Trophoblast cell (in vitro differentiated cells and primary cell): ENCODE measurements around the gene ASPSCR1.
A peak's percentile ranks its signal among the peaks of the same experiment; 100 is the strongest.

Experiments used
- DNase-seq, 2 donors: peaks; one replicate each; pipeline ENCODE4 v3.0.0-alpha.2; 2016
- H2AFZ ChIP-seq: 2 replicates; pipeline ENCODE4 v1.6.1; 2013; ENCODE audit warnings: low read length, moderate library complexity, mild to moderate bottlenecking; ENCODE audit not compliant: insufficient read depth, poor library complexity
- H2AK5ac ChIP-seq: 2 replicates; pipeline ENCODE4 v1.6.1; 2013; ENCODE audit warnings: mild to moderate bottlenecking, low read length
- H2BK120ac ChIP-seq: 2 replicates; pipeline ENCODE4 v1.6.1; 2013; ENCODE audit warnings: low read length, mild to moderate bottlenecking, moderate library complexity; ENCODE audit not compliant: insufficient read depth, poor library complexity
- H2BK12ac ChIP-seq: 2 replicates; pipeline ENCODE4 v1.6.1; 2013; ENCODE audit warnings: mild to moderate bottlenecking, low read length, moderate library complexity
- H2BK5ac ChIP-seq: 2 replicates; pipeline ENCODE4 v1.6.1; 2013; ENCODE audit warnings: low read length, low read depth, moderate library complexity, mild to moderate bottlenecking; ENCODE audit not compliant: poor library complexity
- H3K14ac ChIP-seq: 2 replicates; pipeline ENCODE4 v1.6.1; 2013; ENCODE audit warnings: mild to moderate bottlenecking, low read length
- H3K18ac ChIP-seq: 2 replicates; pipeline ENCODE4 v1.6.1; 2013; ENCODE audit warnings: mild to moderate bottlenecking, low read length
- H3K23ac ChIP-seq: 2 replicates; pipeline ENCODE4 v1.6.1; 2013; ENCODE audit warnings: low read length
- H3K27ac ChIP-seq: 2 replicates; pipeline ENCODE4 v1.5.1; 2013; ENCODE audit warnings: low read depth, mild to moderate bottlenecking, inconsistent platforms, low read length, moderate library complexity
- H3K27me3 ChIP-seq: 2 replicates; pipeline ENCODE4 v1.6.1; 2013; ENCODE audit warnings: inconsistent platforms, mild to moderate bottlenecking, low read length, moderate library complexity; ENCODE audit not compliant: insufficient read depth
- H3K36me3 ChIP-seq, 2 experiments: 1 replicate in 1 of 2; 2 replicates in 1 of 2; pipeline ENCODE4 v1.6.1; 2013; ENCODE audit warnings: low read length in 2 of 2, mild to moderate bottlenecking in 2 of 2, moderate library complexity in 1 of 2; ENCODE audit not compliant: insufficient read depth in 2 of 2, control insufficient read depth in 1 of 2
- H3K4ac ChIP-seq: 2 replicates; pipeline ENCODE4 v1.6.1; 2013; ENCODE audit warnings: low read depth, mild to moderate bottlenecking, low read length, moderate library complexity
- H3K4me1 ChIP-seq, 2 experiments: 1 replicate in 1 of 2; 2 replicates in 1 of 2; pipeline ENCODE4 v1.6.1; 2013; ENCODE audit warnings: low read length in 2 of 2, mild to moderate bottlenecking in 2 of 2, moderate library complexity in 1 of 2; ENCODE audit not compliant: insufficient read depth in 2 of 2, control insufficient read depth in 1 of 2
- H3K4me2 ChIP-seq: 2 replicates; pipeline ENCODE4 v1.6.1; 2013; ENCODE audit warnings: inconsistent platforms, mild to moderate bottlenecking, low read length, moderate library complexity
- H3K4me3 ChIP-seq: 2 replicates; pipeline ENCODE4 v1.5.1; 2013; ENCODE audit warnings: mild to moderate bottlenecking, low read depth, low read length, inconsistent platforms
- H3K79me1 ChIP-seq: one replicate; pipeline ENCODE4 v1.6.1; 2013; ENCODE audit warnings: low read length
- H3K79me2 ChIP-seq: 2 replicates; pipeline ENCODE4 v1.6.1; 2013; ENCODE audit warnings: low read length, mild to moderate bottlenecking; ENCODE audit not compliant: control insufficient read depth, insufficient read depth, poor library complexity
- H3K9ac ChIP-seq: 2 replicates; pipeline ENCODE4 v1.6.1; 2013; ENCODE audit warnings: mild to moderate bottlenecking, low read length
- H3K9me3 ChIP-seq: 2 replicates; pipeline ENCODE4 v1.6.1; 2013; ENCODE audit warnings: low read depth, mild to moderate bottlenecking, control low read depth, inconsistent platforms, low read length; ENCODE audit not compliant: insufficient read depth
- H4K12ac ChIP-seq: 2 replicates; pipeline ENCODE4 v1.6.1; 2013; ENCODE audit warnings: low read depth, mild to moderate bottlenecking, low read length, moderate library complexity
- H4K8ac ChIP-seq: 2 replicates; pipeline ENCODE4 v1.6.1; 2013; ENCODE audit warnings: low read depth, mild to moderate bottlenecking, low read length, moderate library complexity
- H4K91ac ChIP-seq: one replicate; pipeline ENCODE4 v1.6.1; 2013; ENCODE audit warnings: low read depth, mild to moderate bottlenecking, low read length, moderate library complexity
- WGBS: extraction: QIAGEN DNeasy Blood & Tissue Kit; methylation state at CpG from one replicate; pipeline ENCODE4 v1.1.7; 2013; ENCODE audit warnings: missing lambda C conversion rate; ENCODE audit not compliant: insufficient read length, insufficient coverage; ENCODE audit errors: extremely low coverage; 5-methylcytosine and 5-hydroxymethylcytosine counted together

The ASPSCR1 gene

DNA sequence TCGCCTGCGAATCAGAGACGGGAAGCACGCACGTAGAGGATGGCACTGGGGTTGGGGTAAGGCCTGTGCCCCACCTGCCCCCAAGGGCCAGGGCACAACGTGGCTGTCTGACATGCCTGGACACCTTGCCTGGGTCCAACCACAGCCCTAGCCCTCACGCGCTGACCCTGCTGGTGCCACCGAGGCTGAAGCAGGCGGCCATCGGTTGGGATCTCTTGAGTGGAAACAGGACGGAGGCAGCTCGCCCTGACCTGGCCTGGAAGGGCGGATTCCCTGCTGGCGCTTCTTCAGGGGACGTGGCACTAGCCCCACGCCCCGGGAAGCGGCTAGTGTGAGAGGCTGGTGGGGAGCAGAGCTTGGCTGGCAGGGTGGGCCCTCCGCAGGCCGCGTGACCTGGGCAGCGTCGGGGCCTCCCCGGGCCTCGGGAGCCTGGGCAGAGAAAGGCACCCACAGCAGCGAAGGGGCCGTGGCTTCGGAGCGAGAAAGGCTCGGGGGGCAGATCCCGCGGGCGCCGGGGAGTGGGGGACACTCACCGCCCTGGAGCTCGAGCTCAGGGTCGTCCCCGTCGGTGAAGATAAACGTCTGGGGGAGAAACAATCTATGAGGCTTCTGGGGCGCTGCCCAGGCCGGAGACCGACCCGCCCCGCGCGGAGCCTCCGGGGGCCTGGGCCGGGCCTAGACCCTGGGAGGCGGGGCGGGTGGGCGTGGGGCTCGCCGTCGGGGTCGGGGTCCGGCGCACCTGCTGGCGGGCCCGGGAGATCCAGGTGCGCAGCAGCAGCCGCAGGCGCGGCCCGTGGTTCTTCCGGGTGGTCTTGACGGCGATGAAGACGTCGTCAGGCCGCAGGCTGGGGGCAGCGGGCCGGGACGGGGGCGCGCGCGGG, 73.6 kb downstream of the ASPSCR1 start:
- H3K27ac ChIP-seq = no peak overlapping the region

DNA sequence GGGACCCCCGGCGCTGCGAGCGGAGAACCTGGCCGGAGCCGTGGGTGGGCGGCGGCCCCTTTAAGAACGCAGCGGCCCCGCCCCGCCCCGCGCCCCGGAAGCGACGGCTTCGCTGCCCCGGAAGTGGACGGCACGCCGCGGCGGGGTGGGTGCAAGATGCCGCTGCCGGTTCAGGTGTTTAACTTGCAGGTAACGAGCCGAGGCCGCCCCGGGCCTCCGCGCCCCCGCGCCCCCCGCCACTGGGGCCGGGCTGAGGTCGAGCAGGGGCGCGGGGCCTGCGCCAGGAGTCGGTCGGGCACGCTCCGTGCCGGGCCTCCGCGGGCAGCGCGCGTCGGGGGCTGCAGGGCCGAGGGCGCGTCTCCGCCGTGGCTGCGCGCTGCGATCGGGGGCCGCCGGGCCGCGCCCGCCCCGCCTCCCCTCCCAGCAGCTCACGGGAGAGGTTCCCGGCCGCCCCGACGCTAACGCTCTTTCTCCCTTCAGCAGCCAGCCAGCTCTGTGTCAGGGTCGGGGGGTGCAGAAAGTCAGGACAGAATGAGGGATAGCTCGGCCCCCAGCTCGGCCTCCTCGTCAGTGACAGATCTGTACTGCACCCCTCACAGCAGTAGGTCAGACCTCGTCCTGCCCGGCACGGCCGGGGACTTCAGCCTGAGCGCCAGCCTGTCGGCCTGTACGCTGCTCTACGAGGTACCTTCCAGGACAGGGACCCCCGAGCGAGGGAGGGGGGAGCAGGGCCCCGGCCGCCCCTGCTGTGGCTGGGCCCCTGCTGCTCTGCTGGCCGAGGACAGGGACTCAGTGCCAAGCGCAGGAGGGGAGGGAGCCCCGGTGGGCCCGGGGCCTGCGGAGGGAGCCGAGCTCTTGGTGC, 74.6 kb downstream of the ASPSCR1 start, which contains the start of the genes GPS1 and RFNG:
Gene GPS1, plus strand, starts transcription at position 123 of the 862 bp plus-strand sequence. Its CDS starts 34 bp downstream, at position 157.
Gene RFNG, minus strand, starts transcription at position 36 of the 862 bp plus-strand sequence. CDS start 45 bp downstream, outside the sequence.
- H3K27me3 ChIP-seq = no peaks in the 10 kb centered on the region
- no CpG with 5 or more reads among the region's 94 CpGs for WGBS
- no peak within 1 kb of the TSS for H3K23ac ChIP-seq
- H3K27ac ChIP-seq = no peak within 1 kb of the TSS
- peak within 1 kb of the TSS; percentile 100 for H3K4me2 ChIP-seq
- no peak within 1 kb of the TSS for H2BK5ac ChIP-seq
- H4K8ac ChIP-seq = peak within 1 kb of the TSS; percentile 87
- H3K79me1 ChIP-seq = peaks cover 4% of the 10 kb centered on the region
- peak within 1 kb of the TSS; percentile 78 for H2AFZ ChIP-seq
- peaks cover 9% of the 10 kb centered on the region for H3K79me2 ChIP-seq
- peak within 1 kb of the TSS; percentile 62 for H3K4ac ChIP-seq
- peak within 1 kb of the TSS; percentile 49 for H4K12ac ChIP-seq
- H3K14ac ChIP-seq = peak within 1 kb of the TSS; percentile 82
- peak within 1 kb of the TSS; percentile 53 for H3K18ac ChIP-seq
- peaks cover 14 to 15% of the 10 kb centered on the region in 2 experiments for H3K4me1 ChIP-seq
- H3K36me3 ChIP-seq = peaks cover 66 to 71% of the 10 kb centered on the region in 2 experiments
- H3K9ac ChIP-seq = peak within 1 kb of the TSS; percentile 91
- H2BK120ac ChIP-seq = peak within 1 kb of the TSS; percentile 17
- peak within 1 kb of the TSS; percentile 86 for H3K4me3 ChIP-seq
- H3K9me3 ChIP-seq = peaks cover 7% of the 10 kb centered on the region
- H2AK5ac ChIP-seq = peak within 1 kb of the TSS; percentile 73
- no peak within 1 kb of the TSS for H2BK12ac ChIP-seq
- peak; percentile 49 to 69 for DNase-seq
- H4K91ac ChIP-seq = peak within 1 kb of the TSS; percentile 41

More for the DNA sequence above, 73.6 kb downstream of the ASPSCR1 start:
- Histone ChIP-seq H3K4me1 (peaks cover 14 to 15% of the 10 kb centered on the region in 2 experiments), H2BK12ac (no peak overlapping the region), H4K91ac (peak overlapping the region; percentile 12), H2BK5ac (no peak overlapping the region), H3K4me2 (peak overlapping the region; percentile 74), H3K4me3 (peak overlapping the region; percentile 86), H3K9me3 (peaks cover 8% of the 10 kb centered on the region), H2AFZ (peak overlapping the region; percentile 9), H3K27me3 (no peaks in the 10 kb centered on the region), H3K36me3 (peaks cover 59 to 64% of the 10 kb centered on the region in 2 experiments), H2BK120ac (peak overlapping the region; percentile 17), H3K4ac (peak overlapping the region; percentile 50), H3K79me2 (peaks cover 9% of the 10 kb centered on the region), H3K9ac (peak overlapping the region; percentile 70), H4K12ac (peak overlapping the region; percentile 3), H3K14ac (peak overlapping the region; percentile 82), H3K79me1 (peaks cover 4% of the 10 kb centered on the region), H4K8ac (peak overlapping the region; percentile 18), H3K23ac (no peak overlapping the region), H2AK5ac (peak overlapping the region; percentile 3), H3K18ac (peak overlapping the region; percentile 52)
- no peak for DNase-seq
- no CpG with 5 or more reads among the region's 79 CpGs for WGBS

GRCh38 chr17:82052638-82053059, 75.2 kb downstream of the ASPSCR1 start:
- H2BK120ac ChIP-seq = no peak overlapping the region
- H3K4me2 ChIP-seq = peak overlapping the region; percentile 100
- H3K18ac ChIP-seq = no peak overlapping the region
- no peak for DNase-seq
- H3K27ac ChIP-seq = no peak overlapping the region
- no peak overlapping the region for H2BK12ac ChIP-seq
- H3K4me3 ChIP-seq = peak overlapping the region; percentile 86
- H3K4me1 ChIP-seq = peaks cover 14 to 15% of the 10 kb centered on the region in 2 experiments
- H2AK5ac ChIP-seq = no peak overlapping the region
- no peak overlapping the region for H2AFZ ChIP-seq
- H3K9me3 ChIP-seq = peaks cover 4% of the 10 kb centered on the region
- H3K9ac ChIP-seq = peak overlapping the region; percentile 91
- H3K14ac ChIP-seq = no peak overlapping the region
- H3K4ac ChIP-seq = peak overlapping the region; percentile 62
- no peaks in the 10 kb centered on the region for H3K27me3 ChIP-seq
- peak overlapping the region; percentile 49 for H4K12ac ChIP-seq
- H3K36me3 ChIP-seq = peaks cover 66 to 71% of the 10 kb centered on the region in 2 experiments
- no peak overlapping the region for H3K23ac ChIP-seq
- no CpG with 5 or more reads among the region's 19 CpGs for WGBS
- H4K8ac ChIP-seq = no peak overlapping the region
- H2BK5ac ChIP-seq = no peak overlapping the region
- peaks cover 9% of the 10 kb centered on the region for H3K79me2 ChIP-seq
- H4K91ac ChIP-seq = no peak overlapping the region
- H3K79me1 ChIP-seq = peaks cover 4% of the 10 kb centered on the region

DNA sequence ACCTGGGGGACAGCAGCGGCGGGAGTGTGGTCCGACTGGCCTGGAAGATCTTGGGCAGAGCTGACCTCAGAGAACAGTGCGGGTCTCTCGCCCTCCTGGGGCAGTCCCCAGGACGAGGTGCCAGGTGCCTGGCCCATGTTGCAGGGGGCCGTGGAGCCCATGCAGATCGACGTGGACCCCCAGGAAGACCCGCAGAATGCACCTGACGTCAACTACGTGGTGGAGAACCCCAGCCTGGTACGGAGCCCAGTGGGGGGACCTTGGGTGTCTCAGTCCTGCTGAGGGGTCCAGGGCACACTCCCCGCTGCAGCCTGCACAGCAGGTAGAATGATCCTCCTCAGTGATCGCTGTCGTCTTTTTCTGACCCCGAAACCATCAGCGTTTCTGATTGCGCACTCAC, 75.7 kb downstream of the ASPSCR1 start:
- Histone ChIP-seq H3K36me3 (peaks cover 66 to 71% of the 10 kb centered on the region in 2 experiments), H2BK120ac (no peak overlapping the region), H2AFZ (no peak overlapping the region), H3K4me2 (peak overlapping the region; percentile 100), H2AK5ac (no peak overlapping the region), H3K4me1 (peaks cover 14 to 15% of the 10 kb centered on the region in 2 experiments), H3K79me2 (peaks cover 9% of the 10 kb centered on the region), H3K79me1 (peaks cover 4% of the 10 kb centered on the region), H3K14ac (no peak overlapping the region), H4K8ac (no peak overlapping the region), H2BK12ac (no peak overlapping the region), H4K12ac (no peak overlapping the region), H3K27ac (no peak overlapping the region), H3K9me3 (peaks cover 4% of the 10 kb centered on the region), H3K27me3 (no peaks in the 10 kb centered on the region), H3K9ac (peak overlapping the region; percentile 15), H3K18ac (no peak overlapping the region), H4K91ac (no peak overlapping the region), H2BK5ac (no peak overlapping the region), H3K23ac (no peak overlapping the region), H3K4ac (no peak overlapping the region), H3K4me3 (no peak overlapping the region)
- WGBS = no CpG with 5 or more reads among the region's 19 CpGs
- DNase-seq = no peak
